H9 (cell line): ENCODE measurements around the gene MT3. TPM values are rescaled to one million over a fixed set of nuclear protein-coding genes. Genes with fewer than 3 reads are reported as not detected.

Experiments used
- DNase-seq: peaks from one replicate; pipeline ENCODE4 v3.0.0-alpha.2; 2017
- H2AFZ ChIP-seq: one replicate; pipeline ENCODE4 v1.6.1; 2013; ENCODE audit warnings: mild to moderate bottlenecking, low read length, control low read depth, moderate library complexity
- H2AK5ac ChIP-seq: 2 replicates; pipeline ENCODE4 v1.6.1; 2013; ENCODE audit warnings: low read length, control low read depth, mixed read lengths; ENCODE audit not compliant: insufficient read length
- H2BK120ac ChIP-seq: one replicate; pipeline ENCODE4 v1.6.1; 2013; ENCODE audit warnings: low read depth, mild to moderate bottlenecking, low read length, control low read depth, inconsistent platforms; ENCODE audit not compliant: poor library complexity, severe bottlenecking
- H2BK12ac ChIP-seq: 2 replicates; pipeline ENCODE4 v1.6.1; 2013; ENCODE audit warnings: low read length, control low read depth, mixed read lengths, low read depth; ENCODE audit not compliant: insufficient read length
- H2BK15ac ChIP-seq: 2 replicates; pipeline ENCODE4 v1.6.1; 2013; ENCODE audit warnings: low read depth, low read length, control low read depth
- H2BK20ac ChIP-seq: one replicate; pipeline ENCODE4 v1.6.1; 2013; ENCODE audit warnings: low read depth, mild to moderate bottlenecking, low read length, control low read depth, inconsistent platforms; ENCODE audit not compliant: poor library complexity, severe bottlenecking
- H2BK5ac ChIP-seq: 2 replicates; pipeline ENCODE4 v1.6.1; 2013; ENCODE audit warnings: low read length, control low read depth, mixed read lengths; ENCODE audit not compliant: insufficient read length
- H3K14ac ChIP-seq: 2 replicates; pipeline ENCODE4 v1.6.1; 2013; ENCODE audit warnings: low read length, control low read depth; ENCODE audit not compliant: insufficient read depth
- H3K18ac ChIP-seq: 2 replicates; pipeline ENCODE4 v1.6.1; 2013; ENCODE audit warnings: low read depth, mild to moderate bottlenecking, mixed read lengths, low read length, control low read depth; ENCODE audit not compliant: insufficient read length
- H3K23ac ChIP-seq: 2 replicates; pipeline ENCODE4 v1.6.1; 2013; ENCODE audit warnings: low read length, control low read depth, mixed read lengths, low read depth; ENCODE audit not compliant: insufficient read length
- H3K23me2 ChIP-seq: 2 replicates; pipeline ENCODE4 v1.6.1; 2013; ENCODE audit warnings: low read depth, mild to moderate bottlenecking, mixed read lengths, low read length, control low read depth; ENCODE audit not compliant: insufficient read length, poor library complexity, severe bottlenecking
- H3K27ac ChIP-seq: 2 replicates; pipeline ENCODE4 v1.5.1; 2013; ENCODE audit warnings: low read length, control low read depth, mixed read lengths, low read depth; ENCODE audit not compliant: insufficient read length
- H3K27me3 ChIP-seq: 2 replicates; pipeline ENCODE4 v1.6.1; 2013; ENCODE audit warnings: low read length, control low read depth, inconsistent platforms; ENCODE audit not compliant: insufficient read depth
- H3K4ac ChIP-seq: 2 replicates; pipeline ENCODE4 v1.6.1; 2013; ENCODE audit warnings: low read depth, mild to moderate bottlenecking, control low read depth, inconsistent platforms, low read length, moderate library complexity
- H3K4me1 ChIP-seq: 2 replicates; pipeline ENCODE4 v1.6.1; 2013; ENCODE audit warnings: low read length, control low read depth, inconsistent platforms; ENCODE audit not compliant: insufficient read depth
- H3K4me2 ChIP-seq: 2 replicates; pipeline ENCODE4 v1.6.1; 2013; ENCODE audit warnings: low read length, control low read depth, mixed read lengths; ENCODE audit not compliant: insufficient read length, insufficient read depth
- H3K56ac ChIP-seq: 2 replicates; pipeline ENCODE4 v1.6.1; 2013; ENCODE audit warnings: low read depth, mild to moderate bottlenecking, mixed read lengths, low read length, control low read depth; ENCODE audit not compliant: insufficient read length
- H3K79me1 ChIP-seq: 2 replicates; pipeline ENCODE4 v1.6.1; 2013; ENCODE audit warnings: low read depth, mild to moderate bottlenecking, moderate library complexity, low read length, control low read depth, inconsistent platforms; ENCODE audit not compliant: insufficient read depth, poor library complexity, severe bottlenecking
- H3K79me2 ChIP-seq: 2 replicates; pipeline ENCODE4 v1.6.1; 2013; ENCODE audit warnings: low read length, control low read depth, inconsistent platforms; ENCODE audit not compliant: insufficient read depth
- H3K9ac ChIP-seq: 2 replicates; pipeline ENCODE4 v1.6.1; 2013; ENCODE audit warnings: low read length, control low read depth, mixed read lengths; ENCODE audit not compliant: insufficient read length; ENCODE audit errors: extremely low read depth
- H3K9me3 ChIP-seq: one replicate; pipeline ENCODE4 v1.6.1; 2013; ENCODE audit warnings: low read depth, low read length, inconsistent platforms; ENCODE audit not compliant: control insufficient read depth
- H3T11ph ChIP-seq: one replicate; pipeline ENCODE4 v1.6.1; 2013; ENCODE audit warnings: mild to moderate bottlenecking, low read length, control low read depth, inconsistent platforms
- H4K20me1 ChIP-seq: one replicate; pipeline ENCODE4 v1.6.1; 2013; ENCODE audit not compliant: control insufficient read depth, insufficient read length, insufficient read depth
- H4K5ac ChIP-seq: 2 replicates; pipeline ENCODE4 v1.6.1; 2013; ENCODE audit warnings: low read depth, mild to moderate bottlenecking, mixed read lengths, low read length, control low read depth; ENCODE audit not compliant: insufficient read length
- H4K8ac ChIP-seq: replicated peaks from 2 replicates; pipeline ENCODE4 v1.6.1; 2013; ENCODE audit warnings: low read length, control low read depth, mixed read lengths, low read depth; ENCODE audit not compliant: insufficient read length
- H4K91ac ChIP-seq: 2 replicates; pipeline ENCODE4 v1.6.1; 2013; ENCODE audit warnings: low read depth, mild to moderate bottlenecking, moderate library complexity, mixed read lengths, low read length, control low read depth; ENCODE audit not compliant: insufficient read length
- H3K27ac Mint-ChIP-seq, 3 experiments: 2 replicates in 2 of 3; 3 replicates in 1 of 3; pipeline ENCODE4 v1.8.0; 2020 to 2021; ENCODE audit warnings: mixed read lengths in 3 of 3, mild to moderate bottlenecking in 1 of 3, moderate library complexity in 1 of 3
- H3K27me3 Mint-ChIP-seq: 2 replicates; pipeline ENCODE4 v1.8.0; 2021; ENCODE audit warnings: low read depth, mild to moderate bottlenecking, moderate library complexity, mixed read lengths
- H3K36me3 Mint-ChIP-seq, 3 experiments: 2 replicates in 2 of 3; 3 replicates in 1 of 3; pipeline ENCODE4 v1.8.0; 2020 to 2021; ENCODE audit warnings: low read depth in 3 of 3, mixed read lengths in 3 of 3; ENCODE audit not compliant: insufficient read depth in 1 of 3
- H3K4me1 Mint-ChIP-seq, 2 experiments: 2 replicates each; pipeline ENCODE4 v1.8.0; 2020; ENCODE audit warnings: mixed read lengths in 2 of 2
- H3K4me3 Mint-ChIP-seq, 2 experiments: 2 replicates in 1 of 2; 3 replicates in 1 of 2; pipeline ENCODE4 v1.8.0; 2020 to 2021; ENCODE audit warnings: mild to moderate bottlenecking in 2 of 2, mixed read lengths in 2 of 2, moderate library complexity in 1 of 2
- H3K9me3 Mint-ChIP-seq, 2 experiments: 2 replicates in 1 of 2; 3 replicates in 1 of 2; pipeline ENCODE4 v1.8.0; 2020; ENCODE audit warnings: mild to moderate bottlenecking in 2 of 2, mixed read lengths in 2 of 2, moderate library complexity in 1 of 2
- WGBS: extraction: QIAGEN DNeasy Blood & Tissue Kit; methylation state at CpG from one replicate; pipeline ENCODE4 v1.1.7; 2013; ENCODE audit warnings: missing lambda C conversion rate, low lambda C conversion rate, mixed read lengths; ENCODE audit not compliant: insufficient read length; ENCODE audit errors: extremely low coverage; 5-methylcytosine and 5-hydroxymethylcytosine counted together
- total RNA-seq: library from RNA; stranded (reverse); gene quantifications from 2 replicates; pipeline ENCODE4 v1.2.1, GENCODE V29; 2021
- TF ChIP-seq, protein P1 (sequence below): fragments of 200-600 bp; sonication (generic); conservative IDR thresholded peaks from 3 replicates; pipeline ENCODE4 v1.8.0; 2021; ENCODE audit warnings: antibody characterized with exemption, mild to moderate bottlenecking

MT3 gene
- total RNA-seq, 1 experiment from 2014 or later, result not detected

DNA sequence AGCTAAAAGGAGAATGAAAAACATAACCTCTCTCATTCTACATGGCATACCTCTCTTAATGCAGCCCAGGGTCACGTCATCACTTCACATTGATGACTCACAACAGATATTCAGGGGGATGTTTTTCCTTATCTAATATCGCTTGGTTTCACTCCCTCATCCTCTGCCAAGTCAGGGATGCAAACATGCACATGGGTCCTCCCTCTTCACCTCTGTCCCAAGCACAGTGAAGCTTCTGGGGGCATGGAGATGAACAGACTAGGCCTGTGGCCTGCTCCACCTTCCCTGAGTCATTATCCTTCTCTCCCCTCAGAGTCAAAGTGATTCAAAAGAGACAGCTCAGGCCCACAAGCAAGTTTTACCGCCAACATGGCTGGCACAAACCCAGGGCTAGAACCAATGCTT, 16.7 kb downstream of the MT3 start:
- H3K18ac ChIP-seq, result no peak overlapping the region
- H4K20me1 ChIP-seq, result no peaks in the 10 kb centered on the region
- no peaks in the 10 kb centered on the region for H3K79me1 ChIP-seq
- no peak overlapping the region for H4K8ac ChIP-seq
- DNase-seq, result no peak
- Mint-ChIP-seq H3K27me3 (peaks cover 79% of the 10 kb centered on the region), H3K9me3 (no peaks in the 10 kb centered on the region), H3K27ac (peak overlapping the region in 1 of 3 experiments; percentile 13; a peak in 1 of 7 replicates), H3K4me3 (no peak overlapping the region), H3K36me3 (no peaks in the 10 kb centered on the region), H3K4me1 (peaks cover 32 to 38% of the 10 kb centered on the region in 2 experiments)
- H2BK12ac ChIP-seq, result no peak overlapping the region
- no peak overlapping the region for H2BK15ac ChIP-seq
- no CpG with 5 or more reads among the region's 3 CpGs for WGBS
- H2BK120ac ChIP-seq, result no peak overlapping the region
- H3K4me2 ChIP-seq, result no peak overlapping the region
- no peak overlapping the region for H3K9ac ChIP-seq
- no peak overlapping the region for H3K14ac ChIP-seq
- peaks cover 21% of the 10 kb centered on the region; the same call in 1 of the 2 replicates for H3K27me3 ChIP-seq
- H4K91ac ChIP-seq, result no peak overlapping the region
- H3K23ac ChIP-seq, result no peak overlapping the region
- H3K4me1 ChIP-seq, result peaks cover 6% of the 10 kb centered on the region; the same call in 1 of the 2 replicates
- TF ChIP-seq, protein P1, sequence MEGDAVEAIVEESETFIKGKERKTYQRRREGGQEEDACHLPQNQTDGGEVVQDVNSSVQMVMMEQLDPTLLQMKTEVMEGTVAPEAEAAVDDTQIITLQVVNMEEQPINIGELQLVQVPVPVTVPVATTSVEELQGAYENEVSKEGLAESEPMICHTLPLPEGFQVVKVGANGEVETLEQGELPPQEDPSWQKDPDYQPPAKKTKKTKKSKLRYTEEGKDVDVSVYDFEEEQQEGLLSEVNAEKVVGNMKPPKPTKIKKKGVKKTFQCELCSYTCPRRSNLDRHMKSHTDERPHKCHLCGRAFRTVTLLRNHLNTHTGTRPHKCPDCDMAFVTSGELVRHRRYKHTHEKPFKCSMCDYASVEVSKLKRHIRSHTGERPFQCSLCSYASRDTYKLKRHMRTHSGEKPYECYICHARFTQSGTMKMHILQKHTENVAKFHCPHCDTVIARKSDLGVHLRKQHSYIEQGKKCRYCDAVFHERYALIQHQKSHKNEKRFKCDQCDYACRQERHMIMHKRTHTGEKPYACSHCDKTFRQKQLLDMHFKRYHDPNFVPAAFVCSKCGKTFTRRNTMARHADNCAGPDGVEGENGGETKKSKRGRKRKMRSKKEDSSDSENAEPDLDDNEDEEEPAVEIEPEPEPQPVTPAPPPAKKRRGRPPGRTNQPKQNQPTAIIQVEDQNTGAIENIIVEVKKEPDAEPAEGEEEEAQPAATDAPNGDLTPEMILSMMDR, result no peak
- H4K5ac ChIP-seq, result no peak overlapping the region
- H3K23me2 ChIP-seq, result peaks cover 8% of the 10 kb centered on the region
- no peak overlapping the region for H2BK5ac ChIP-seq
- no peak overlapping the region for H3T11ph ChIP-seq
- no peak overlapping the region for H2AK5ac ChIP-seq
- H3K4ac ChIP-seq, result no peak overlapping the region
- no peaks in the 10 kb centered on the region for H3K79me2 ChIP-seq
- no peak overlapping the region for H3K56ac ChIP-seq
- no peak overlapping the region for H3K27ac ChIP-seq
- no peaks in the 10 kb centered on the region for H3K9me3 ChIP-seq
- no peak overlapping the region for H2AFZ ChIP-seq
- no peak overlapping the region for H2BK20ac ChIP-seq
